Measurements from ENCODE around the gene INTS2. TPM values are rescaled to one million over a fixed set of nuclear protein-coding genes. Genes with fewer than 3 reads are reported as not detected.
"Not testable (repeated sequence)": the region's sequence is repeated elsewhere in the genome, so short reads cannot be mapped to it uniquely, and the experiment has no call there.

INTS2 gene
- total RNA-seq, 1 donor from 2014 or later, result 10.3 TPM

- DNase-seq (ENCODE audit: extremely low read depth, low read depth, low spot score), result no peak
Measured at GRCh38 chr17:61897548-61898180, 30.1 kb downstream of the INTS2 start.

- no peak for DNase-seq (ENCODE audit: extremely low read depth, low read depth, low spot score)
Measured at GRCh38 chr17:61895391-61895790, 32.4 kb downstream of the INTS2 start.

GRCh38 chr17:61894310-61894709 lies 33.5 kb downstream of the INTS2 start:
- DNase-seq (ENCODE audit: extremely low read depth, low read depth, low spot score), result not testable (repeated sequence)

GRCh38 chr17:61887733-61888132 lies 40.0 kb downstream of the INTS2 start:
- DNase-seq (ENCODE audit: extremely low read depth, low read depth, low spot score), result not testable (repeated sequence)

GRCh38 chr17:61885865-61886264 lies 41.9 kb downstream of the INTS2 start:
- not testable (repeated sequence) for DNase-seq (ENCODE audit: extremely low read depth, low read depth, low spot score)

GRCh38 chr17:61884864-61885263 lies 42.9 kb downstream of the INTS2 start:
- DNase-seq (ENCODE audit: extremely low read depth, low read depth, low spot score), result no peak

- DNase-seq (ENCODE audit: extremely low read depth, low read depth, low spot score), result no peak
Measured at GRCh38 chr17:61880589-61881102, 47.1 kb downstream of the INTS2 start.

- DNase-seq (ENCODE audit: extremely low read depth, low read depth, low spot score), result no peak
Measured at GRCh38 chr17:61878984-61879612, 48.7 kb downstream of the INTS2 start.

GRCh38 chr17:61878520-61878919 lies 49.3 kb downstream of the INTS2 start:
- DNase-seq (ENCODE audit: extremely low read depth, low read depth, low spot score), result no peak

- no peak for DNase-seq (ENCODE audit: extremely low read depth, low read depth, low spot score)
Measured at GRCh38 chr17:61877837-61878236, 49.9 kb downstream of the INTS2 start.

GRCh38 chr17:61875804-61876203 lies 52.0 kb downstream of the INTS2 start:
- no peak for DNase-seq (ENCODE audit: extremely low read depth, low read depth, low spot score)

- no peak for DNase-seq (ENCODE audit: extremely low read depth, low read depth, low spot score)
Measured at GRCh38 chr17:61875285-61875684, 52.5 kb downstream of the INTS2 start.

- DNase-seq (ENCODE audit: extremely low read depth, low read depth, low spot score), result no peak
Measured at GRCh38 chr17:61874075-61874474, 53.7 kb downstream of the INTS2 start.

- DNase-seq (ENCODE audit: extremely low read depth, low read depth, low spot score), result no peak
Measured at GRCh38 chr17:61872099-61872498, 55.7 kb downstream of the INTS2 start.

GRCh38 chr17:61869138-61869537 lies 58.6 kb downstream of the INTS2 start:
- DNase-seq (ENCODE audit: extremely low read depth, low read depth, low spot score), result no peak

GRCh38 chr17:61868074-61868473 lies 59.7 kb downstream of the INTS2 start:
- DNase-seq (ENCODE audit: extremely low read depth, low read depth, low spot score), result no peak

GRCh38 chr17:61867033-61867432 lies 60.7 kb downstream of the INTS2 start:
- no peak for DNase-seq (ENCODE audit: extremely low read depth, low read depth, low spot score)

GRCh38 chr17:61863801-61864126 lies 64.0 kb downstream of the INTS2 start:
- DNase-seq (ENCODE audit: extremely low read depth, low read depth, low spot score), result peak; percentile 45

GRCh38 chr17:61862975-61863800 lies 64.6 kb downstream of the INTS2 start, which contains the start of gene BRIP1:
BRIP1 (minus strand) TSS chr17:61863528; CDS start chr17:61861539, 1,989 bp downstream.
- peak; percentile 58 for DNase-seq (ENCODE audit: extremely low read depth, low read depth, low spot score)

GRCh38 chr17:61862105-61862574 lies 65.6 kb downstream of the INTS2 start:
- DNase-seq (ENCODE audit: extremely low read depth, low read depth, low spot score), result no peak

- DNase-seq (ENCODE audit: extremely low read depth, low read depth, low spot score), result not testable (repeated sequence)
Measured at GRCh38 chr17:61860397-61860796, 67.4 kb downstream of the INTS2 start.
